ENCODE measurements around the gene MTHFD1L. TPM values are rescaled to one million over a fixed set of nuclear protein-coding genes. Genes with fewer than 3 reads are reported as not detected.

MTHFD1L gene
- total and polyA plus RNA-seq, 9 of the 15 experiments (the other 6 are each of a cell fraction or from before 2014, with no cell fraction given), result 20.9 to 128 (median 61.0) TPM

DNA sequence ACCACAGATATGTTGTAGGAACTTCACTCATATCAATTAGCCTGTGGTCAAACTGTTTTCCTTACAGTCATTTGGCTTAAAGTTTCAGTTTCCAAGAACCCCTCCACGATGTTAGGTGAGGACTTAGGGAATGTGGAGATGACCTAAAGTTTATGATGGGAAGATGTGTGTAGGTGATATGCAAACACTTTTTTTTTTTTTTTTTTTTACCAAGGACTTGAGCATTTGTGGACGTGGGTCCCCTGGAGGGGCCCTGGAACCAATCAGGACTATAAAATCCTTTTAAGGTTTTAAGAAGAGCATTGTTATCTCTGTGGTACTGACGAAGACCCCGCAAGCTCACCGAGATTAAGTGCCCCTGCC is 478 bp upstream of the MTHFD1L start:
- H3K9ac ChIP-seq (ENCODE audit: insufficient read depth in 1 of 2, low read depth in 2 of 2, low read length in 2 of 2), result peak overlapping the region; percentile 90 to 96
- FAIRE-seq, result no peak
- in situ Hi-C loops (cut with MboI) (no loop called here), intact Hi-C loops (cut with micrococcal nuclease) (loop anchor here (2.0 to 5.0 kb wide), 2 partner anchors 18 to 38 kb away; no protein-coding TSS in a partner anchor)
- no TSS peak for BruUV-seq (replicated peaks)
- H3K79me2 ChIP-seq (ENCODE audit: control insufficient read depth, insufficient read depth, low read length), result peaks cover 45% of the 10 kb centered on the region
- ChIA-PET CTCF (ENCODE audit: low intra/inter-chr PET ratio) (no interaction called here), POLR2A (interaction anchor here (1.2 to 2.0 kb wide), 5 partner anchors 10 to 45 kb away, joined by 3 to 6 read pairs (median 4); no protein-coding TSS in a partner anchor)
- no peaks in the 10 kb centered on the region; the same call in 1 of the 2 replicates for H3K9me3 ChIP-seq (replicated peaks; ENCODE audit: control insufficient read depth, insufficient read depth, low read depth, low read length)
- no peak for ATAC-seq
- H3K27ac ChIP-seq (ENCODE audit: extremely low read depth, low read depth, low read length), result peak overlapping the region; percentile 90
- H3K4me1 ChIP-seq (replicated peaks in 1 of 2; ENCODE audit: control insufficient read depth in 2 of 2, insufficient read depth in 2 of 2, low read length in 2 of 2), result peaks cover 21 to 24% of the 10 kb centered on the region in 2 experiments
- H4K20me1 ChIP-seq (replicated peaks; ENCODE audit: control insufficient read depth, insufficient read depth, low read length), result peaks cover 1% of the 10 kb centered on the region; the same call in 1 of the 2 replicates
- peak overlapping the region; percentile 99 for H3K4me3 ChIP-seq
- no peak for DNase-seq (ENCODE audit: extremely low read depth in 1 of 4, low spot score in 3 of 4)
- 0% methylated on average over 5 of the region's 5 CpGs for WGBS (ENCODE audit: insufficient coverage, low coverage, missing lambda C conversion rate)
- H3K36me3 ChIP-seq (ENCODE audit: control insufficient read depth, insufficient read depth, low read length), result peaks cover 19% of the 10 kb centered on the region; the same call in 2 of the 3 replicates
- H3K27me3 ChIP-seq (ENCODE audit: control insufficient read depth in 2 of 2, insufficient read depth in 2 of 2, low read length in 2 of 2), result no peaks in the 10 kb centered on the region
- peak overlapping the region; percentile 100 for H2AFZ ChIP-seq (ENCODE audit: low read depth, low read length)
- H3K9me1 ChIP-seq (ENCODE audit: control insufficient read depth, insufficient read depth, low read length), result peaks cover 8% of the 10 kb centered on the region
- H3K4me2 ChIP-seq (ENCODE audit: insufficient read depth, low read length), result peak overlapping the region; percentile 100
- no peak for TF ChIP-seq TGIF2 (CRISPR knock-in tag; IDR thresholded peaks at IDR 0.05)
- TF ChIP-seq, protein P1, sequence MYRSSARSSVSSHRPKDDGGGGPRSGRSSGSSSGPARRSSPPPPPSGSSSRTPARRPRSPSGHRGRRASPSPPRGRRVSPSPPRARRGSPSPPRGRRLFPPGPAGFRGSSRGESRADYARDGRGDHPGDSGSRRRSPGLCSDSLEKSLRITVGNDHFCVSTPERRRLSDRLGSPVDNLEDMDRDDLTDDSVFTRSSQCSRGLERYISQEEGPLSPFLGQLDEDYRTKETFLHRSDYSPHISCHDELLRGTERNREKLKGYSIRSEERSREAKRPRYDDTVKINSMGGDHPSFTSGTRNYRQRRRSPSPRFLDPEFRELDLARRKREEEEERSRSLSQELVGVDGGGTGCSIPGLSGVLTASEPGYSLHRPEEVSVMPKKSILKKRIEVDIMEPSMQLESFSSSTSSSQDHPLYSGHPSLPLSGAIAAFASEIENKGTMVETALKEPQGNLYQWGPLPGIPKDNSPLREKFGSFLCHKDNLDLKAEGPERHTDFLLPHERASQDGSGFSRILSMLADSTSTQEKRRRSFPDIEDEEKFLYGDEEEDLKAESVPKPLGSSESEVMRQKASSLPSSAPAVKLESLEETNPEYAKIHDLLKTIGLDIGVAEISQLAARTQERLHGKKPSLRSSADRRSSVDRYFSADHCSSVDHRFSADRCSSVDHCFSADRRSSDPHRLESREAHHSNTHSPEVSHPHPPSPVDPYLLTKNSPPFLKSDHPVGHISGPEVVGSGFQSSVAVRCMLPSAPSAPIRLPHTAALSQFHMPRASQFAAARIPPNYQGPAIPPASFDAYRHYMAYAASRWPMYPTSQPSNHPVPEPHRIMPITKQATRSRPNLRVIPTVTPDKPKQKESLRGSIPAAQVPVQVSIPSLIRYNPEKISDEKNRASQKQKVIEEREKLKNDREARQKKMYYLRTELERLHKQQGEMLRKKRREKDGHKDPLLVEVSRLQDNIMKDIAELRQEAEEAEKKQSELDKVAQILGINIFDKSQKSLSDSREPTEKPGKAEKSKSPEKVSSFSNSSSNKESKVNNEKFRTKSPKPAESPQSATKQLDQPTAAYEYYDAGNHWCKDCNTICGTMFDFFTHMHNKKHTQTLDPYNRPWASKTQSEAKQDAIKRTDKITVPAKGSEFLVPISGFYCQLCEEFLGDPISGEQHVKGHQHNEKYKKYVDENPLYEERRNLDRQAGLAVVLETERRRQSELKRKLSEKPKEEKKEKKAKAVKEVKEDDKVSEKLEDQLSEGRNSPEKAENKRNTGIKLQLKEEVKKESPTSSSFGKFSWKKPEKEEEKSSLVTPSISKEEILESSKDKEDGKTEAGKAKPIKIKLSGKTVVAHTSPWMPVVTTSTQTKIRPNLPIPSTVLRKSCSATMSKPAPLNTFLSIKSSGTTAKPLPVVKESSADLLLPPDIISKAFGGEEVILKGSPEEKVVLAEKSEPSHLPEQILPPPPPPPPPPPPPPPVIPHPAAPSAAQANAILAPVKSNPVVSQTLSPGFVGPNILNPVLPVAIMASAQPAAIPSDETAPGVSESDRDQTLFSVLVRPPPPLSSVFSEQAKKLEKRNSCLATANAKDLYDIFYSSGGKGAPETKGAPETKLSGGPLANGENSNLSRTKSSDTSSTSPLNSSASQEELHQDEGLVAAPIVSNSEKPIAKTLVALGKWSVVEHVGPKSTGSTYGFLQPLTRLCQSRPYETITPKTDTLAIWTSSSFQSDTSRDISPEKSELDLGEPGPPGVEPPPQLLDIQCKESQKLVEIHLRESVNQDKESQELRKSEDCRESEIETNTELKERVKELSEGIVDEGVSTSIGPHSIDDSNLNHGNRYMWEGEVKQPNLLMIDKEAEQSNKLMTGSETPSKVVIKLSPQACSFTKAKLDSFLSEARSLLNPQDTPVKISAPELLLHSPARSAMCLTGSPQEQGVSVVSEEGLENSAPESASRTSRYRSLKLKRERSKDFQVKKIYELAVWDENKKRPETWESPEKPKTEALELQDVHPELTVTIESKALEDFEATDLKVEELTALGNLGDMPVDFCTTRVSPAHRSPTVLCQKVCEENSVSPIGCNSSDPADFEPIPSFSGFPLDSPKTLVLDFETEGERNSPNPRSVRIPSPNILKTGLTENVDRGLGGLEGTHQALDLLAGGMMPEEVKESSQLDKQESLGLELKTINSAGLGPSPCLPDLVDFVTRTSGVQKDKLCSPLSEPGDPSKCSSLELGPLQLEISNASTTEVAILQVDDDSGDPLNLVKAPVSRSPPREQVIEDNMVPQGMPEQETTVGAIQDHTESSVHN (IDR thresholded peaks at IDR 0.05; ENCODE audit: borderline replicate concordance in 1 of 2, low read depth in 1 of 2), result no peak
- no peak for TF ChIP-seq NR2C1 (IDR thresholded peaks at IDR 0.05)
- TF ChIP-seq NR2C1 (tag; IDR thresholded peaks at IDR 0.05), result no peak
- TF ChIP-seq SMARCA4 (IDR thresholded peaks at IDR 0.05), result peak; percentile 27; the same call in 1 of the 2 replicates
- TF ChIP-seq, protein P2, sequence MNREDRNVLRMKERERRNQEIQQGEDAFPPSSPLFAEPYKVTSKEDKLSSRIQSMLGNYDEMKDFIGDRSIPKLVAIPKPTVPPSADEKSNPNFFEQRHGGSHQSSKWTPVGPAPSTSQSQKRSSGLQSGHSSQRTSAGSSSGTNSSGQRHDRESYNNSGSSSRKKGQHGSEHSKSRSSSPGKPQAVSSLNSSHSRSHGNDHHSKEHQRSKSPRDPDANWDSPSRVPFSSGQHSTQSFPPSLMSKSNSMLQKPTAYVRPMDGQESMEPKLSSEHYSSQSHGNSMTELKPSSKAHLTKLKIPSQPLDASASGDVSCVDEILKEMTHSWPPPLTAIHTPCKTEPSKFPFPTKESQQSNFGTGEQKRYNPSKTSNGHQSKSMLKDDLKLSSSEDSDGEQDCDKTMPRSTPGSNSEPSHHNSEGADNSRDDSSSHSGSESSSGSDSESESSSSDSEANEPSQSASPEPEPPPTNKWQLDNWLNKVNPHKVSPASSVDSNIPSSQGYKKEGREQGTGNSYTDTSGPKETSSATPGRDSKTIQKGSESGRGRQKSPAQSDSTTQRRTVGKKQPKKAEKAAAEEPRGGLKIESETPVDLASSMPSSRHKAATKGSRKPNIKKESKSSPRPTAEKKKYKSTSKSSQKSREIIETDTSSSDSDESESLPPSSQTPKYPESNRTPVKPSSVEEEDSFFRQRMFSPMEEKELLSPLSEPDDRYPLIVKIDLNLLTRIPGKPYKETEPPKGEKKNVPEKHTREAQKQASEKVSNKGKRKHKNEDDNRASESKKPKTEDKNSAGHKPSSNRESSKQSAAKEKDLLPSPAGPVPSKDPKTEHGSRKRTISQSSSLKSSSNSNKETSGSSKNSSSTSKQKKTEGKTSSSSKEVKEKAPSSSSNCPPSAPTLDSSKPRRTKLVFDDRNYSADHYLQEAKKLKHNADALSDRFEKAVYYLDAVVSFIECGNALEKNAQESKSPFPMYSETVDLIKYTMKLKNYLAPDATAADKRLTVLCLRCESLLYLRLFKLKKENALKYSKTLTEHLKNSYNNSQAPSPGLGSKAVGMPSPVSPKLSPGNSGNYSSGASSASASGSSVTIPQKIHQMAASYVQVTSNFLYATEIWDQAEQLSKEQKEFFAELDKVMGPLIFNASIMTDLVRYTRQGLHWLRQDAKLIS (CRISPR knock-in tag; IDR thresholded peaks at IDR 0.05), result 0 out of 2 replicates have a peak, but pooled peaks have one; percentile 15
- TF ChIP-seq RCOR1 (IDR thresholded peaks at IDR 0.05; ENCODE audit: borderline replicate concordance in 1 of 2, low read depth in 2 of 2, low read length in 2 of 2), result no peak
- no peak for TF ChIP-seq MCM2 (IDR thresholded peaks at IDR 0.05; ENCODE audit: low read depth)
- no peak for TF ChIP-seq TEAD2 (tag; IDR thresholded peaks at IDR 0.05)
- TF ChIP-seq DPF2 (IDR thresholded peaks at IDR 0.05), result peak; percentile 44; the same call in 1 of the 2 replicates
- no peak for TF ChIP-seq NFIX (CRISPR knock-in tag; IDR thresholded peaks at IDR 0.05; ENCODE audit: low read depth)

All from K562 (cell line).